Body of pancreas (tissue), 4 donors: ENCODE data around the gene FBXO10. TPM values are rescaled to one million over a fixed set of nuclear protein-coding genes. Genes with fewer than 3 reads are reported as not detected.

Experiments
- ATAC-seq: fragments of 150-250 bp; one replicate; pipeline ENCODE4 v1.9.1; 2016
- DNase-seq, 4 donors: peaks; one replicate each; pipeline ENCODE4 v3.0.0-alpha.2; 2019
- H3K27ac ChIP-seq, 4 donors: fragments of 200-600 bp; sonication (generic); 1 replicate in 3 of 4; 2 replicates in 1 of 4; pipeline versions ENCODE4 v1.5.1 to v1.6.1; 2016 to 2019; ENCODE audit warnings: mild to moderate bottlenecking in 1 of 4, mixed read lengths in 1 of 4, moderate library complexity in 1 of 4
- H3K27me3 ChIP-seq, 2 donors: fragments of 200-600 bp; sonication (generic); one replicate each; pipeline ENCODE4 v1.6.0; 2016; ENCODE audit warnings: mild to moderate bottlenecking in 1 of 2
- H3K36me3 ChIP-seq, 2 donors: fragments of 200-600 bp; sonication (generic); replicated peaks in 1 of 2; 2 replicates each; pipeline ENCODE4 v1.5.1; 2016; ENCODE audit warnings: low read depth in 2 of 2; ENCODE audit not compliant: insufficient read depth in 1 of 2
- H3K4me1 ChIP-seq: fragments of 200-600 bp; sonication (generic); one replicate; pipeline ENCODE4 v1.6.0; 2016
- H3K4me3 ChIP-seq, 2 donors: fragments of 200-600 bp; sonication (generic); 1 replicate in 1 of 2; 2 replicates in 1 of 2; pipeline ENCODE4 v1.5.1; 2016 to 2019
- H3K9me3 ChIP-seq, 3 donors: fragments of 200-600 bp; sonication (generic); 1 replicate in 2 of 3; 2 replicates in 1 of 3; pipeline ENCODE4 v1.5.1; 2016
- CTCF ChIP-seq, 7 experiments: fragments of 450-650 bp in 4 of 7; fragments of 200-600 bp in 3 of 7; sonication (generic) in 3 of 7; IDR thresholded peaks; one replicate each; pipeline ENCODE4 v1.5.1; 2016 to 2019; ENCODE audit warnings: antibody characterized with exemption in 7 of 7
- POLR2A ChIP-seq, 3 donors: fragments of 450-650 bp; IDR thresholded peaks; one replicate each; pipeline ENCODE4 v1.6.1; 2016; ENCODE audit warnings: antibody characterized with exemption in 3 of 3, mild to moderate bottlenecking in 2 of 3
- WGBS, 2 donors: methylation state at CpG; one replicate each; pipeline ENCODE4 v1.1.5; 2017; 5-methylcytosine and 5-hydroxymethylcytosine counted together
- intact Hi-C: fragments of 100-400 bp; cut with DNase I; formaldehyde crosslinking; loops from one replicate; pipeline ENCODE4 v1.15.1; 2023
- total RNA-seq, 2 donors: library from RNA; depleted of rRNA; stranded (reverse); fragments of >200 nt; gene quantifications; one replicate each; pipeline ENCODE4 v1.1.0, GENCODE V29; 2016

The FBXO10 gene
- total RNA-seq, 2 donors from 2014 or later, result 13.2 to 15.3 TPM

GRCh38 chr9:37596504-37596903 is 20.3 kb upstream of the FBXO10 start:
- ATAC-seq (no peak), DNase-seq (no peak)
- TF ChIP-seq CTCF (IDR thresholded peaks at IDR 0.05), result no peak
- no peak for TF ChIP-seq POLR2A (IDR thresholded peaks at IDR 0.05)
- Histone ChIP-seq H3K27me3 (no peaks in the 10 kb centered on the region), H3K9me3 (no peaks in the 10 kb centered on the region), H3K4me1 (peaks cover 13% of the 10 kb centered on the region), H3K4me3 (no peak overlapping the region), H3K27ac (no peak overlapping the region), H3K36me3 (no peaks in the 10 kb centered on the region)
- intact Hi-C loops, result no loop called here
- 34 to 35% methylated on average over 2 of the region's 2 CpGs for WGBS, 2 donors

- no peaks in the 10 kb centered on the region for H3K27me3 ChIP-seq
- H3K4me3 ChIP-seq, result no peak overlapping the region
- ATAC-seq (no peak), DNase-seq (no peak)
- intact Hi-C loops, result no loop called here
- peak overlapping the region in 3 of 4 donors; percentile 13 to 39 (median 33) for H3K27ac ChIP-seq
- H3K4me1 ChIP-seq, result peaks cover 32% of the 10 kb centered on the region
- no peaks in the 10 kb centered on the region for H3K36me3 ChIP-seq
- WGBS, 2 donors, result 71 to 76% methylated on average over 6 of the region's 6 CpGs
- no peaks in the 10 kb centered on the region for H3K9me3 ChIP-seq
- TF ChIP-seq CTCF (IDR thresholded peaks at IDR 0.05) (no peak), POLR2A (IDR thresholded peaks at IDR 0.05) (no peak)
Measured at GRCh38 chr9:37593883-37594448, 17.8 kb upstream of the FBXO10 start.

GRCh38 chr9:37592108-37592951 is 16.1 kb upstream of the FBXO10 start, which contains the start of gene TOMM5:
TOMM5 (minus strand) TSS chr9:37592597; CDS start chr9:37592532, 65 bp downstream.
- Histone ChIP-seq H3K36me3 (peaks cover 0 to 6% of the 10 kb centered on the region in 2 donors), H3K9me3 (no peaks in the 10 kb centered on the region), H3K4me1 (peaks cover 32% of the 10 kb centered on the region), H3K4me3 (peak within 1 kb of the TSS; percentile 62 to 82), H3K27me3 (no peaks in the 10 kb centered on the region), H3K27ac (peak within 1 kb of the TSS; percentile 53 to 88 (median 72))
- peak in 2 of 7 experiments; percentile 13 to 16 for TF ChIP-seq CTCF (IDR thresholded peaks at IDR 0.05)
- peak; percentile 61 to 94 (median 92) for TF ChIP-seq POLR2A (IDR thresholded peaks at IDR 0.05)
- intact Hi-C loops, result no loop called here
- ATAC-seq, result peak; percentile 98
- DNase-seq, result peak; percentile 92 to 95 (median 94)
- WGBS, 2 donors, result 0 to 1% methylated on average over 40 to 72 of the region's 72 CpGs

- Histone ChIP-seq H3K4me3 (no peak overlapping the region), H3K4me1 (peaks cover 23% of the 10 kb centered on the region), H3K27ac (no peak overlapping the region), H3K36me3 (peaks cover 5 to 17% of the 10 kb centered on the region in 2 donors), H3K27me3 (no peaks in the 10 kb centered on the region), H3K9me3 (no peaks in the 10 kb centered on the region)
- intact Hi-C loops, result no loop called here
- ATAC-seq, result no peak
- TF ChIP-seq CTCF (IDR thresholded peaks at IDR 0.05), result no peak
- no peak for TF ChIP-seq POLR2A (IDR thresholded peaks at IDR 0.05)
- DNase-seq, result no peak
- WGBS, 2 donors, result 82 to 84% methylated on average over 4 of the region's 4 CpGs
Measured at GRCh38 chr9:37587521-37587920, 11.3 kb upstream of the FBXO10 start.
